Measurements from ENCODE around the gene PLD3.

GRCh38 chr19:40365010-40365409 is 16.5 kb downstream of the PLD3 start:
- TF ChIP-seq, protein P1, sequence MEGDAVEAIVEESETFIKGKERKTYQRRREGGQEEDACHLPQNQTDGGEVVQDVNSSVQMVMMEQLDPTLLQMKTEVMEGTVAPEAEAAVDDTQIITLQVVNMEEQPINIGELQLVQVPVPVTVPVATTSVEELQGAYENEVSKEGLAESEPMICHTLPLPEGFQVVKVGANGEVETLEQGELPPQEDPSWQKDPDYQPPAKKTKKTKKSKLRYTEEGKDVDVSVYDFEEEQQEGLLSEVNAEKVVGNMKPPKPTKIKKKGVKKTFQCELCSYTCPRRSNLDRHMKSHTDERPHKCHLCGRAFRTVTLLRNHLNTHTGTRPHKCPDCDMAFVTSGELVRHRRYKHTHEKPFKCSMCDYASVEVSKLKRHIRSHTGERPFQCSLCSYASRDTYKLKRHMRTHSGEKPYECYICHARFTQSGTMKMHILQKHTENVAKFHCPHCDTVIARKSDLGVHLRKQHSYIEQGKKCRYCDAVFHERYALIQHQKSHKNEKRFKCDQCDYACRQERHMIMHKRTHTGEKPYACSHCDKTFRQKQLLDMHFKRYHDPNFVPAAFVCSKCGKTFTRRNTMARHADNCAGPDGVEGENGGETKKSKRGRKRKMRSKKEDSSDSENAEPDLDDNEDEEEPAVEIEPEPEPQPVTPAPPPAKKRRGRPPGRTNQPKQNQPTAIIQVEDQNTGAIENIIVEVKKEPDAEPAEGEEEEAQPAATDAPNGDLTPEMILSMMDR (conservative IDR thresholded peaks at IDR 0.05): no peak
- no peak for TF ChIP-seq EZH2 (IDR thresholded peaks at IDR 0.05; ENCODE audit: low read depth)

All from PC-9 (cell line).